Neural cell (in vitro differentiated cells): ENCODE results near the gene POLR1D.

ENCODE experiments used
- CTCF ChIP-seq: fragments of 450-650 bp; IDR thresholded peaks from 2 replicates; pipeline ENCODE4 v1.5.1; 2014; ENCODE audit warnings: antibody characterized with exemption, mild to moderate bottlenecking, moderate library complexity; ENCODE audit not compliant: poor library complexity, severe bottlenecking
- EP300 ChIP-seq: fragments of 450-650 bp; conservative IDR thresholded peaks from 2 replicates; pipeline ENCODE4 v1.6.1; 2014; ENCODE audit warnings: antibody characterized with exemption, mild to moderate bottlenecking, moderate library complexity; ENCODE audit not compliant: poor library complexity, severe bottlenecking
- EZH2 ChIP-seq: fragments of 200-600, 300-800 bp; shearing (Covaris generic), sonication (generic); IDR thresholded peaks from 2 replicates; pipeline ENCODE4 v1.6.1; 2014; ENCODE audit warnings: antibody characterized with exemption, low read length, borderline replicate concordance, mild to moderate bottlenecking; ENCODE audit not compliant: insufficient read depth, poor library complexity, severe bottlenecking
- MXI1 ChIP-seq: fragments of 450-650 bp; conservative IDR thresholded peaks from 2 replicates; pipeline ENCODE4 v1.6.1; 2014; ENCODE audit warnings: antibody characterized with exemption, mild to moderate bottlenecking; ENCODE audit not compliant: poor library complexity, severe bottlenecking
- POLR2AphosphoS5 ChIP-seq: IDR thresholded peaks from 2 replicates; pipeline ENCODE4 v1.6.1; 2012
- SMC3 ChIP-seq: fragments of 450-650 bp; conservative IDR thresholded peaks from 2 replicates; pipeline ENCODE4 v1.6.1; 2014; ENCODE audit warnings: antibody characterized with exemption, mild to moderate bottlenecking, moderate library complexity; ENCODE audit not compliant: poor library complexity
- TAF1 ChIP-seq: IDR thresholded peaks from 2 replicates; pipeline ENCODE4 v1.6.1; 2012; ENCODE audit warnings: low read depth

GRCh38 chr13:27641711-27642502 is 20.2 kb downstream of the POLR1D start:
- TF ChIP-seq EP300 (no peak), CTCF (no peak), SMC3 (no peak), POLR2AphosphoS5 (no peak), MXI1 (no peak), TAF1 (no peak), EZH2 (no peak)
